Thyroid gland (tissue), 4 donors: ENCODE data around the gene DAPK1.

Source experiments
- CTCF ChIP-seq, 6 experiments: fragments of 200-600 bp in 3 of 6; fragments of 450-650 bp in 3 of 6; sonication (generic) in 3 of 6; IDR thresholded peaks; one replicate each; pipeline ENCODE4 v1.5.1; 2016 to 2019; ENCODE audit warnings: antibody characterized with exemption in 6 of 6, mild to moderate bottlenecking in 2 of 6, inconsistent platforms in 1 of 6, moderate library complexity in 1 of 6
- POLR2A ChIP-seq, 2 donors: fragments of 450-650 bp; IDR thresholded peaks; one replicate each; pipeline ENCODE4 v1.6.1; 2017; ENCODE audit warnings: antibody characterized with exemption in 2 of 2, mild to moderate bottlenecking in 2 of 2, moderate library complexity in 1 of 2

DNA sequence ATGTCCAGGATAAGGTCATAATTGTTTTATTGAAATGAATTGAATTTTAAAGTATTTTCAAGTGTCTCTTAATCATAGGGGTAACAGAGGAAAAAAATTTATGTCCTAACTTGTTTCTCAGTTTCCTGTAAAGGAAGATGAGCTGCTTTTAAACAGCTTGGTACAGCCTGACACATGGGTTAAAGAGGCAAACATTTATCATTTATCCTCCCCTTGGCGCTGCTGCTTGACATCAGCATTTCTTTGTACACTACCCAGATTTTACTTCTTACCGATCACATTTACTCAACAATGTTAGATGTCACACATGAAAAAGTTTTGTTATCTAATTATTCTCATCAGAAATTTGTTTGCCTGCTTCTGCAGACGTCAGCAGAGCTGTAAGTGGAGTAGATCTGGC lies 148.9 kb downstream of the DAPK1 start:
- TF ChIP-seq POLR2A (IDR thresholded peaks at IDR 0.05): no peak
- no peak for TF ChIP-seq CTCF (IDR thresholded peaks at IDR 0.05)
